Activated CD8-positive, alpha-beta memory T cell treated with anti-CD3 and anti-CD28 coated beads for 48 hours (primary cell): Measurements from ENCODE around the gene TUBB.

Experiments
- DNase-seq, 3 experiments: peaks; one replicate each; pipeline ENCODE4 v3.0.0-alpha.2; 2020; ENCODE audit warnings: low read depth in 2 of 3, low spot score in 2 of 3

TUBB gene

GRCh38 chr6:30719791-30720737, at the start of gene TUBB:
TSS of gene TUBB (plus strand) at chr6:30720352. CDS start at chr6:30720507, 155 bp downstream.
- peak; percentile 83 to 91 (median 90) for DNase-seq

GRCh38 chr6:30670760-30671527, 49.2 kb upstream of the TUBB start:
- no peak for DNase-seq

GRCh38 chr6:30672445-30673253, 47.5 kb upstream of the TUBB start, which contains the start of gene DHX16:
TSS of gene DHX16 (minus strand) at chr6:30673006. CDS start at chr6:30672841, 165 bp downstream.
- peak; percentile 76 to 77 (median 76) for DNase-seq

GRCh38 chr6:30676660-30677285, 43.4 kb upstream of the TUBB start:
- no peak for DNase-seq

- peak; percentile 82 to 92 (median 85) for DNase-seq
Measured at GRCh38 chr6:30678964-30679726, 41.0 kb upstream of the TUBB start.

GRCh38 chr6:30679765-30680535, 40.2 kb upstream of the TUBB start:
- DNase-seq, result no peak

GRCh38 chr6:30681766-30682142, 38.4 kb upstream of the TUBB start:
- DNase-seq, result no peak

- peak; percentile 69 to 78 (median 71) for DNase-seq
Measured at GRCh38 chr6:30682143-30683117, 37.7 kb upstream of the TUBB start.

- no peak for DNase-seq
Measured at GRCh38 chr6:30683183-30683979, 36.8 kb upstream of the TUBB start.

- no peak for DNase-seq
Measured at GRCh38 chr6:30683980-30684338, 36.2 kb upstream of the TUBB start.

GRCh38 chr6:30684386-30685156, 35.6 kb upstream of the TUBB start:
- no peak for DNase-seq

- no peak for DNase-seq
Measured at GRCh38 chr6:30685157-30686008, 34.8 kb upstream of the TUBB start.

- DNase-seq, result peak; percentile 65 to 76 (median 75)
Measured at GRCh38 chr6:30686009-30686907, 33.9 kb upstream of the TUBB start, which contains the start of gene PPP1R18. TSS of gene PPP1R18 (minus strand) at chr6:30686645. CDS start at chr6:30686018, 627 bp downstream.
